ENCODE results near the gene GRIK4.

GRIK4 gene

DNA sequence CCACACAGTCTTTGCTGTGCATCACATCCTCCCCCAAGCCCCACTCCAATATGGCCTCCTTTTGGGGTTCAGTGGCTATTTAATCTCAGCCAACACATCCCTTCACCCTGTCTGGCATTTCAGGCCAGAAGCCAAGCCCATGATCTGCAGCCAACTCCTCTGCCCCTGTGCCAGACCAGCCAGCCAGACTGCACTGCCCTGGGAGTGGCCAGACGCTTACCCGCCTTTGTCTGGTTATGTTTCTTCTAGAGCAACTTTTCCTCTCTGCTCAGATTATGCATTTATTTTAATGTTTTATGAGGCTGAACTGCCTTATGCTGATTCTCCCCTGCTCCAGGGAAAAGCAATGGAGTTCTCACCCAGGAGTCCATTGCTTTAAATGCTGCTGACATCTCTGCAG lies 305.6 kb downstream of the GRIK4 start:
- Histone ChIP-seq H3K36me3 (ENCODE audit: insufficient read depth, low read length) (no peaks in the 10 kb centered on the region), H3K9ac (ENCODE audit: low read length) (no peak overlapping the region), H3K4me3 (ENCODE audit: low read depth, low read length, poor library complexity, severe bottlenecking) (no peak overlapping the region), H3K4me1 (ENCODE audit: insufficient read depth, low read length, severe bottlenecking) (no peaks in the 10 kb centered on the region), H3K9me2 (ENCODE audit: low read depth, low read length) (no peaks in the 10 kb centered on the region), H3K79me2 (ENCODE audit: insufficient read depth, low read length) (no peaks in the 10 kb centered on the region), H3F3A (ENCODE audit: insufficient read depth, low read length) (no peaks in the 10 kb centered on the region), H3K4me2 (ENCODE audit: low read length) (no peak overlapping the region), H3K27me3 (ENCODE audit: insufficient read depth, low read length) (no peaks in the 10 kb centered on the region), H3K9me3 (ENCODE audit: low read length) (no peaks in the 10 kb centered on the region), H3K27ac (ENCODE audit: low read depth, low read length, poor library complexity, severe bottlenecking) (no peak overlapping the region), H2AFZ (ENCODE audit: low read length) (no peak overlapping the region), H4K20me1 (ENCODE audit: insufficient read depth, low read length) (no peaks in the 10 kb centered on the region)
- no peak for TF ChIP-seq EZH2 (IDR thresholded peaks at IDR 0.05; ENCODE audit: borderline replicate concordance, low read length)
- TF ChIP-seq, protein P1, sequence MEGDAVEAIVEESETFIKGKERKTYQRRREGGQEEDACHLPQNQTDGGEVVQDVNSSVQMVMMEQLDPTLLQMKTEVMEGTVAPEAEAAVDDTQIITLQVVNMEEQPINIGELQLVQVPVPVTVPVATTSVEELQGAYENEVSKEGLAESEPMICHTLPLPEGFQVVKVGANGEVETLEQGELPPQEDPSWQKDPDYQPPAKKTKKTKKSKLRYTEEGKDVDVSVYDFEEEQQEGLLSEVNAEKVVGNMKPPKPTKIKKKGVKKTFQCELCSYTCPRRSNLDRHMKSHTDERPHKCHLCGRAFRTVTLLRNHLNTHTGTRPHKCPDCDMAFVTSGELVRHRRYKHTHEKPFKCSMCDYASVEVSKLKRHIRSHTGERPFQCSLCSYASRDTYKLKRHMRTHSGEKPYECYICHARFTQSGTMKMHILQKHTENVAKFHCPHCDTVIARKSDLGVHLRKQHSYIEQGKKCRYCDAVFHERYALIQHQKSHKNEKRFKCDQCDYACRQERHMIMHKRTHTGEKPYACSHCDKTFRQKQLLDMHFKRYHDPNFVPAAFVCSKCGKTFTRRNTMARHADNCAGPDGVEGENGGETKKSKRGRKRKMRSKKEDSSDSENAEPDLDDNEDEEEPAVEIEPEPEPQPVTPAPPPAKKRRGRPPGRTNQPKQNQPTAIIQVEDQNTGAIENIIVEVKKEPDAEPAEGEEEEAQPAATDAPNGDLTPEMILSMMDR (IDR thresholded peaks at IDR 0.05; ENCODE audit: low read length): no peak

DNA sequence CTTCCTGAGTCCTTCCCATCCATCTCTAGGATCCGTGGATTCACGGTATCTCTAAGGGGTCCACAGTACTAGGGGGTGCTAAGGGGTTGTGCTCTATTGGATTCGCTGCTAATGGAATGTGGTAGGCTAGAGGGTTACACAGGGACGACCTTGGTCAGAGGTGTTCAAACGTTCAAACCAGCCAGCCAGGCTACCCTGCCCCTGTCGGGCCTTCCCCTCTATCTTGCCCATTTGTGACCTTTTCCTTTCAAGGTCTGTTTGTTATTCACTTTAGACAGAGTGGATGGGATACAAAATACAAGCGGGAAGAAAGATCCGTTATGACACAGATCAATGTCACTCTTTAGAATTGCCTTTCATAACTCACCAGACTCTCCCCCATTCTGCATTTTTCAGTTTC lies 306.5 kb downstream of the GRIK4 start:
- Histone ChIP-seq H3K9ac (ENCODE audit: low read length) (no peak overlapping the region), H3K27ac (ENCODE audit: low read depth, low read length, poor library complexity, severe bottlenecking) (no peak overlapping the region), H3K4me3 (ENCODE audit: low read depth, low read length, poor library complexity, severe bottlenecking) (no peak overlapping the region), H3K79me2 (ENCODE audit: insufficient read depth, low read length) (no peaks in the 10 kb centered on the region), H3K36me3 (ENCODE audit: insufficient read depth, low read length) (no peaks in the 10 kb centered on the region), H3K9me3 (ENCODE audit: low read length) (no peaks in the 10 kb centered on the region), H3K4me2 (ENCODE audit: low read length) (no peak overlapping the region), H3K27me3 (ENCODE audit: insufficient read depth, low read length) (no peaks in the 10 kb centered on the region), H3K4me1 (ENCODE audit: insufficient read depth, low read length, severe bottlenecking) (no peaks in the 10 kb centered on the region), H2AFZ (ENCODE audit: low read length) (no peak overlapping the region), H4K20me1 (ENCODE audit: insufficient read depth, low read length) (no peaks in the 10 kb centered on the region), H3F3A (ENCODE audit: insufficient read depth, low read length) (no peaks in the 10 kb centered on the region), H3K9me2 (ENCODE audit: low read depth, low read length) (no peaks in the 10 kb centered on the region)
- TF ChIP-seq, protein P1 (IDR thresholded peaks at IDR 0.05; ENCODE audit: low read length): no peak
- no peak for TF ChIP-seq EZH2 (IDR thresholded peaks at IDR 0.05; ENCODE audit: borderline replicate concordance, low read length)

DNA sequence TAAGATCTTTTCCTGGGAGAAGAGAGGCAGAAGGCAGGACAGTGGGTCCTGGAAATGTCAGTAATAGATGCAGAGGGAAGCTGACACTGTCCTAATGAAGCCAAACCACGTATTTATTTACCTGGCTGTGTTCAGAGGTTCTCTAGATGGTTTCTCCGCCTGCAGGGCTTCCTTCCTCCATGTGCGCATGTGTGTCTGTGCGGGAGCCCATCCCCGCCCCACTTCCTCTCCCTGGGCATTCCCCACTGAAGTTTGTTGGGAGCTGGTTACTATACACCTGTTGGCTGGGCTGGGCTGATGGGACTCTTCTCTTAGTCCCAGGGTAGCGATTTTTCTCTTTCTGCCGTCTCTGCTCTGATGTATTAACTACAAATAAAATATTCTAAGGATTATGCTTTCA lies 307.5 kb downstream of the GRIK4 start:
- Histone ChIP-seq H4K20me1 (ENCODE audit: insufficient read depth, low read length) (no peaks in the 10 kb centered on the region), H3K27ac (ENCODE audit: low read depth, low read length, poor library complexity, severe bottlenecking) (no peak overlapping the region), H3K36me3 (ENCODE audit: insufficient read depth, low read length) (no peaks in the 10 kb centered on the region), H3K9ac (ENCODE audit: low read length) (no peak overlapping the region), H3K4me1 (ENCODE audit: insufficient read depth, low read length, severe bottlenecking) (no peaks in the 10 kb centered on the region), H3K4me2 (ENCODE audit: low read length) (no peak overlapping the region), H3K27me3 (ENCODE audit: insufficient read depth, low read length) (no peaks in the 10 kb centered on the region), H3K9me2 (ENCODE audit: low read depth, low read length) (no peaks in the 10 kb centered on the region), H3F3A (ENCODE audit: insufficient read depth, low read length) (no peaks in the 10 kb centered on the region), H3K4me3 (ENCODE audit: low read depth, low read length, poor library complexity, severe bottlenecking) (no peak overlapping the region), H2AFZ (ENCODE audit: low read length) (no peak overlapping the region), H3K79me2 (ENCODE audit: insufficient read depth, low read length) (no peaks in the 10 kb centered on the region), H3K9me3 (ENCODE audit: low read length) (no peaks in the 10 kb centered on the region)
- TF ChIP-seq, protein P1 (IDR thresholded peaks at IDR 0.05; ENCODE audit: low read length): no peak
- no peak for TF ChIP-seq EZH2 (IDR thresholded peaks at IDR 0.05; ENCODE audit: borderline replicate concordance, low read length)

Measured in OCI-LY1 (cell line).